ENCODE measurements around the gene KRT71. TPM values are rescaled to one million over a fixed set of nuclear protein-coding genes. Genes with fewer than 3 reads are reported as not detected.

KRT71 gene
- total RNA-seq, 1 experiment from 2014 or later = not detected

GRCh38 chr12:52551216-52551865 lies 1.6 kb downstream of the KRT71 start:
- Mint-ChIP-seq H3K4me3 (no peak overlapping the region), H3K27me3 (ENCODE audit: low read depth) (peaks cover 2% of the 10 kb centered on the region; the same call in 1 of the 2 replicates), H3K9me3 (no peaks in the 10 kb centered on the region), H3K36me3 (no peaks in the 10 kb centered on the region), H3K4me1 (no peaks in the 10 kb centered on the region), H3K27ac (no peak overlapping the region)
- ATAC-seq (no peak), DNase-seq (ENCODE audit: low spot score) (no peak)
- ChIA-PET CTCF (interaction anchor here (0.7 to 1.7 kb wide), 2 partner anchors 11 to 319 kb away, joined by 3 to 5 read pairs; no protein-coding TSS in a partner anchor), POLR2A (interaction anchor here (0.6 kb wide), 1 partner anchor 17 kb away, joined by 3 read pairs; no protein-coding TSS in a partner anchor)
- TF ChIP-seq, protein P1, sequence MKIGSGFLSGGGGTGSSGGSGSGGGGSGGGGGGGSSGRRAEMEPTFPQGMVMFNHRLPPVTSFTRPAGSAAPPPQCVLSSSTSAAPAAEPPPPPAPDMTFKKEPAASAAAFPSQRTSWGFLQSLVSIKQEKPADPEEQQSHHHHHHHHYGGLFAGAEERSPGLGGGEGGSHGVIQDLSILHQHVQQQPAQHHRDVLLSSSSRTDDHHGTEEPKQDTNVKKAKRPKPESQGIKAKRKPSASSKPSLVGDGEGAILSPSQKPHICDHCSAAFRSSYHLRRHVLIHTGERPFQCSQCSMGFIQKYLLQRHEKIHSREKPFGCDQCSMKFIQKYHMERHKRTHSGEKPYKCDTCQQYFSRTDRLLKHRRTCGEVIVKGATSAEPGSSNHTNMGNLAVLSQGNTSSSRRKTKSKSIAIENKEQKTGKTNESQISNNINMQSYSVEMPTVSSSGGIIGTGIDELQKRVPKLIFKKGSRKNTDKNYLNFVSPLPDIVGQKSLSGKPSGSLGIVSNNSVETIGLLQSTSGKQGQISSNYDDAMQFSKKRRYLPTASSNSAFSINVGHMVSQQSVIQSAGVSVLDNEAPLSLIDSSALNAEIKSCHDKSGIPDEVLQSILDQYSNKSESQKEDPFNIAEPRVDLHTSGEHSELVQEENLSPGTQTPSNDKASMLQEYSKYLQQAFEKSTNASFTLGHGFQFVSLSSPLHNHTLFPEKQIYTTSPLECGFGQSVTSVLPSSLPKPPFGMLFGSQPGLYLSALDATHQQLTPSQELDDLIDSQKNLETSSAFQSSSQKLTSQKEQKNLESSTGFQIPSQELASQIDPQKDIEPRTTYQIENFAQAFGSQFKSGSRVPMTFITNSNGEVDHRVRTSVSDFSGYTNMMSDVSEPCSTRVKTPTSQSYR (CRISPR knock-in tag; IDR thresholded peaks at IDR 0.05) = no peak
- TF ChIP-seq USF2 (CRISPR knock-in tag; IDR thresholded peaks at IDR 0.05) (no peak), RORB (CRISPR knock-in tag; IDR thresholded peaks at IDR 0.05) (no peak), KAT7 (CRISPR knock-in tag; IDR thresholded peaks at IDR 0.05; ENCODE audit: borderline replicate concordance) (no peak), FOXJ3 (CRISPR knock-in tag; IDR thresholded peaks at IDR 0.05; ENCODE audit: borderline replicate concordance) (no peak), CREM (CRISPR knock-in tag; IDR thresholded peaks at IDR 0.05) (no peak), JAZF1 (CRISPR knock-in tag; IDR thresholded peaks at IDR 0.05) (no peak), ETV6 (CRISPR knock-in tag; IDR thresholded peaks at IDR 0.05) (no peak), ZNF138 (CRISPR knock-in tag; conservative IDR thresholded peaks at IDR 0.05) (no peak), AR (CRISPR knock-in tag; IDR thresholded peaks at IDR 0.05) (no peak), ZNF396 (CRISPR knock-in tag; IDR thresholded peaks at IDR 0.05; ENCODE audit: borderline replicate concordance) (no peak)
- TF ChIP-seq, protein P2, sequence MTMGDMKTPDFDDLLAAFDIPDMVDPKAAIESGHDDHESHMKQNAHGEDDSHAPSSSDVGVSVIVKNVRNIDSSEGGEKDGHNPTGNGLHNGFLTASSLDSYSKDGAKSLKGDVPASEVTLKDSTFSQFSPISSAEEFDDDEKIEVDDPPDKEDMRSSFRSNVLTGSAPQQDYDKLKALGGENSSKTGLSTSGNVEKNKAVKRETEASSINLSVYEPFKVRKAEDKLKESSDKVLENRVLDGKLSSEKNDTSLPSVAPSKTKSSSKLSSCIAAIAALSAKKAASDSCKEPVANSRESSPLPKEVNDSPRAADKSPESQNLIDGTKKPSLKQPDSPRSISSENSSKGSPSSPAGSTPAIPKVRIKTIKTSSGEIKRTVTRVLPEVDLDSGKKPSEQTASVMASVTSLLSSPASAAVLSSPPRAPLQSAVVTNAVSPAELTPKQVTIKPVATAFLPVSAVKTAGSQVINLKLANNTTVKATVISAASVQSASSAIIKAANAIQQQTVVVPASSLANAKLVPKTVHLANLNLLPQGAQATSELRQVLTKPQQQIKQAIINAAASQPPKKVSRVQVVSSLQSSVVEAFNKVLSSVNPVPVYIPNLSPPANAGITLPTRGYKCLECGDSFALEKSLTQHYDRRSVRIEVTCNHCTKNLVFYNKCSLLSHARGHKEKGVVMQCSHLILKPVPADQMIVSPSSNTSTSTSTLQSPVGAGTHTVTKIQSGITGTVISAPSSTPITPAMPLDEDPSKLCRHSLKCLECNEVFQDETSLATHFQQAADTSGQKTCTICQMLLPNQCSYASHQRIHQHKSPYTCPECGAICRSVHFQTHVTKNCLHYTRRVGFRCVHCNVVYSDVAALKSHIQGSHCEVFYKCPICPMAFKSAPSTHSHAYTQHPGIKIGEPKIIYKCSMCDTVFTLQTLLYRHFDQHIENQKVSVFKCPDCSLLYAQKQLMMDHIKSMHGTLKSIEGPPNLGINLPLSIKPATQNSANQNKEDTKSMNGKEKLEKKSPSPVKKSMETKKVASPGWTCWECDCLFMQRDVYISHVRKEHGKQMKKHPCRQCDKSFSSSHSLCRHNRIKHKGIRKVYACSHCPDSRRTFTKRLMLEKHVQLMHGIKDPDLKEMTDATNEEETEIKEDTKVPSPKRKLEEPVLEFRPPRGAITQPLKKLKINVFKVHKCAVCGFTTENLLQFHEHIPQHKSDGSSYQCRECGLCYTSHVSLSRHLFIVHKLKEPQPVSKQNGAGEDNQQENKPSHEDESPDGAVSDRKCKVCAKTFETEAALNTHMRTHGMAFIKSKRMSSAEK (CRISPR knock-in tag; IDR thresholded peaks at IDR 0.05; ENCODE audit: borderline replicate concordance) = no peak
- TF ChIP-seq, protein P3, sequence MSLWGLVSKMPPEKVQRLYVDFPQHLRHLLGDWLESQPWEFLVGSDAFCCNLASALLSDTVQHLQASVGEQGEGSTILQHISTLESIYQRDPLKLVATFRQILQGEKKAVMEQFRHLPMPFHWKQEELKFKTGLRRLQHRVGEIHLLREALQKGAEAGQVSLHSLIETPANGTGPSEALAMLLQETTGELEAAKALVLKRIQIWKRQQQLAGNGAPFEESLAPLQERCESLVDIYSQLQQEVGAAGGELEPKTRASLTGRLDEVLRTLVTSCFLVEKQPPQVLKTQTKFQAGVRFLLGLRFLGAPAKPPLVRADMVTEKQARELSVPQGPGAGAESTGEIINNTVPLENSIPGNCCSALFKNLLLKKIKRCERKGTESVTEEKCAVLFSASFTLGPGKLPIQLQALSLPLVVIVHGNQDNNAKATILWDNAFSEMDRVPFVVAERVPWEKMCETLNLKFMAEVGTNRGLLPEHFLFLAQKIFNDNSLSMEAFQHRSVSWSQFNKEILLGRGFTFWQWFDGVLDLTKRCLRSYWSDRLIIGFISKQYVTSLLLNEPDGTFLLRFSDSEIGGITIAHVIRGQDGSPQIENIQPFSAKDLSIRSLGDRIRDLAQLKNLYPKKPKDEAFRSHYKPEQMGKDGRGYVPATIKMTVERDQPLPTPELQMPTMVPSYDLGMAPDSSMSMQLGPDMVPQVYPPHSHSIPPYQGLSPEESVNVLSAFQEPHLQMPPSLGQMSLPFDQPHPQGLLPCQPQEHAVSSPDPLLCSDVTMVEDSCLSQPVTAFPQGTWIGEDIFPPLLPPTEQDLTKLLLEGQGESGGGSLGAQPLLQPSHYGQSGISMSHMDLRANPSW (CRISPR knock-in tag; conservative IDR thresholded peaks at IDR 0.05; ENCODE audit: low read depth) = no peak
- TF ChIP-seq, protein P4, sequence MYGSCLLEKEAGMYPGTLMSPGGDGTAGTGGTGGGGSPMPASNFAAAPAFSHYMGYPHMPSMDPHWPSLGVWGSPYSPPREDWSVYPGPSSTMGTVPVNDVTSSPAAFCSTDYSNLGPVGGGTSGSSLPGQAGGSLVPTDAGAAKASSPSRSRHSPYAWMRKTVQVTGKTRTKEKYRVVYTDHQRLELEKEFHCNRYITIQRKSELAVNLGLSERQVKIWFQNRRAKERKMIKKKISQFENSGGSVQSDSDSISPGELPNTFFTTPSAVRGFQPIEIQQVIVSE (CRISPR knock-in tag; IDR thresholded peaks at IDR 0.05; ENCODE audit: borderline replicate concordance) = no peak
- TF ChIP-seq, protein P5, sequence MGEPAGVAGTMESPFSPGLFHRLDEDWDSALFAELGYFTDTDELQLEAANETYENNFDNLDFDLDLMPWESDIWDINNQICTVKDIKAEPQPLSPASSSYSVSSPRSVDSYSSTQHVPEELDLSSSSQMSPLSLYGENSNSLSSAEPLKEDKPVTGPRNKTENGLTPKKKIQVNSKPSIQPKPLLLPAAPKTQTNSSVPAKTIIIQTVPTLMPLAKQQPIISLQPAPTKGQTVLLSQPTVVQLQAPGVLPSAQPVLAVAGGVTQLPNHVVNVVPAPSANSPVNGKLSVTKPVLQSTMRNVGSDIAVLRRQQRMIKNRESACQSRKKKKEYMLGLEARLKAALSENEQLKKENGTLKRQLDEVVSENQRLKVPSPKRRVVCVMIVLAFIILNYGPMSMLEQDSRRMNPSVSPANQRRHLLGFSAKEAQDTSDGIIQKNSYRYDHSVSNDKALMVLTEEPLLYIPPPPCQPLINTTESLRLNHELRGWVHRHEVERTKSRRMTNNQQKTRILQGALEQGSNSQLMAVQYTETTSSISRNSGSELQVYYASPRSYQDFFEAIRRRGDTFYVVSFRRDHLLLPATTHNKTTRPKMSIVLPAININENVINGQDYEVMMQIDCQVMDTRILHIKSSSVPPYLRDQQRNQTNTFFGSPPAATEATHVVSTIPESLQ (CRISPR knock-in tag; IDR thresholded peaks at IDR 0.05) = no peak
- TF ChIP-seq, protein P6, sequence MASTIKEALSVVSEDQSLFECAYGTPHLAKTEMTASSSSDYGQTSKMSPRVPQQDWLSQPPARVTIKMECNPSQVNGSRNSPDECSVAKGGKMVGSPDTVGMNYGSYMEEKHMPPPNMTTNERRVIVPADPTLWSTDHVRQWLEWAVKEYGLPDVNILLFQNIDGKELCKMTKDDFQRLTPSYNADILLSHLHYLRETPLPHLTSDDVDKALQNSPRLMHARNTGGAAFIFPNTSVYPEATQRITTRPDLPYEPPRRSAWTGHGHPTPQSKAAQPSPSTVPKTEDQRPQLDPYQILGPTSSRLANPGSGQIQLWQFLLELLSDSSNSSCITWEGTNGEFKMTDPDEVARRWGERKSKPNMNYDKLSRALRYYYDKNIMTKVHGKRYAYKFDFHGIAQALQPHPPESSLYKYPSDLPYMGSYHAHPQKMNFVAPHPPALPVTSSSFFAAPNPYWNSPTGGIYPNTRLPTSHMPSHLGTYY (CRISPR knock-in tag; IDR thresholded peaks at IDR 0.05) = no peak

Measured in WTC11 (cell line).